Left ventricle myocardium inferior (tissue), 1 donor: ENCODE data around the gene PGLYRP1. TPM values are rescaled to one million over a fixed set of nuclear protein-coding genes. Genes with fewer than 3 reads are reported as not detected.
A peak's percentile ranks its signal among the peaks of the same experiment; 100 is the strongest.

Experiments
- DNase-seq: peaks from one replicate; pipeline ENCODE4 v3.0.0-alpha.2; 2020
- H3K27ac ChIP-seq: fragments of 200-600 bp; replicated peaks from 2 replicates; pipeline ENCODE4 v1.8.0; 2021
- H3K27me3 ChIP-seq: fragments of 200-600 bp; 2 replicates; pipeline ENCODE4 v1.8.0; 2021; ENCODE audit warnings: low read depth
- H3K36me3 ChIP-seq: fragments of 200-600 bp; 2 replicates; pipeline ENCODE4 v1.8.0; 2021
- H3K4me1 ChIP-seq: fragments of 200-600 bp; 2 replicates; pipeline ENCODE4 v1.8.0; 2021
- H3K4me3 ChIP-seq: fragments of 200-600 bp; 2 replicates; pipeline ENCODE4 v1.8.0; 2021; ENCODE audit warnings: mild to moderate bottlenecking, moderate library complexity
- H3K9me3 ChIP-seq: fragments of 200-600 bp; replicated peaks from 2 replicates; pipeline ENCODE4 v1.8.0; 2021
- CTCF ChIP-seq: fragments of 200-600 bp; IDR thresholded peaks from 2 replicates; pipeline ENCODE4 v1.8.0; 2021; ENCODE audit warnings: antibody characterized with exemption, mild to moderate bottlenecking, borderline replicate concordance
- intact Hi-C: fragments of 100-400 bp; cut with micrococcal nuclease; formaldehyde crosslinking; loops from one replicate; pipeline ENCODE4 v1.11.0; 2022
- microRNA-seq: library from miRNA; unstranded; fragments of <30 nt; microRNA quantifications from one replicate; pipeline ENCODE4 v1.2.0, GENCODE V29; 2020
- total RNA-seq: library from RNA; stranded (reverse); fragmentation: NEBNext Ultra II Directional; extraction: Animal tissue kit (Norgen Biotek cat#: 25700); gene quantifications from one replicate; pipeline ENCODE4 v1.2.1, GENCODE V29; 2021
- donor health status: DM: no; HTN: yes; CAD: no; lungs with severe emphysema.

The PGLYRP1 gene
- total RNA-seq, 1 donor from 2014 or later = not detected

DNA sequence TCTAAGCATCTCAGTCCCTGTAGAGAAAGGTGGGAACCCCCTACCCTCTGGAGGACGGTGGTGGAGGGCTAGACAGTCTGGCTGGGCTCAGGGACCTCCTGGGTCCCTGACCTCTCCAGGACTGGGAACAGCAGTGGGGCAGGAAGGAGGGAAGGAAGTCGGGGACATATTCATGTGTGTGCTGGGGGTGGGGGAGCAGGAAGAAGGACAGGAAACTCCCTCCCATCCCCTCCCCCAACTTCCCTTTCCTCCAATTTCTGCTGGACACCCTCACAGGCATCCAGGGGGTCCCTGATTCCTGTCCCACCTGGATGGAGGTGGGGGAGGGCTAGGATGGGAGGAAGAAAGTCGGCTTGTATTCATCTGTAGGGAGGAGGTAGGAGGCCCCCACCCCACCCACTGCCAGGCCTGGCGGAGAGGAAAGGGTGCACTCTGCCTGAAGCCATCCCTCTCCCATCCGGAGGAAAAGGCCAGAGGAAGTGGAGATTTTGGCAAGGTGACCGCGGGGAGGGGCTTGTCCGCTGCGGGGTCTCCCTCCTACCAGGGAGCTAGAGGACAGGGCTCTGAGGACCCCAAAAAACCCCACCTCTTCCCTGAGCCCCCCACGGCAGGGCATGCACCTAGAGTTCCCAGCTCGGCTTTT is 51.5 kb downstream of the PGLYRP1 start:
- intact Hi-C loops = no loop called here
- no peaks in the 10 kb centered on the region for H3K36me3 ChIP-seq
- peaks cover 31% of the 10 kb centered on the region for H3K4me1 ChIP-seq
- H3K27ac ChIP-seq = peak overlapping the region; percentile 88
- peaks cover 95% of the 10 kb centered on the region for H3K27me3 ChIP-seq
- peak overlapping the region; percentile 67 for H3K4me3 ChIP-seq
- peak; percentile 41 for DNase-seq
- TF ChIP-seq CTCF = no peak
- no peaks in the 10 kb centered on the region for H3K9me3 ChIP-seq

DNA sequence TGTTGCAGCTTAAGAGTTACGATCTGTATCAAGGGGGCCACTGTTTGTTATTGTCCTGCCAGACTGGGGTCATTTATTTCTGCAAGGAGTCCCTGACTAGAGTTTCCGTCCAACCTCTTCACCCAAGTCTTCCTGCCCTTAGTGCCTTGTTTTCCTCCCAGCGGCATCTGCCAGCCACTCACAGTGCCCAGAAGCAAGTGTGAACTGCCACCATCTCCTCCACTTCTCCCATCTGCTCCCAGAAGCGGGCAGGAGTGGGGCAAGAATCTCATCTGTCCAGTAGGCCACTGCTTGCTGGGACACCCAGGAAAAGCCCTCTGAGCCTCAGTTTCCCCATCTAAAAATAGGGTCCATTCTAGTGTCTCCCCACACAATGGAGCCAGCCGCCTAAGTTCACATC is 53.2 kb downstream of the PGLYRP1 start:
- no peaks in the 10 kb centered on the region for H3K9me3 ChIP-seq
- no peaks in the 10 kb centered on the region for H3K36me3 ChIP-seq
- intact Hi-C loops = no loop called here
- H3K4me1 ChIP-seq = peaks cover 31% of the 10 kb centered on the region
- H3K4me3 ChIP-seq = no peak overlapping the region
- no peak for DNase-seq
- peaks cover 95% of the 10 kb centered on the region for H3K27me3 ChIP-seq
- H3K27ac ChIP-seq = peak overlapping the region; percentile 27
- TF ChIP-seq CTCF = no peak

Small RNA genes lying within 50 kb of the gene (microRNA-seq; reads per million reads assigned to microRNA genes)
- gene MIR769 = 110 reads per million, percentile 57 among the genes with 10 or more reads in this experiment

Other genes starting within 250 kb of the PGLYRP1 start
- 284 TPM for gene DMPK, start 240.6 kb downstream of the PGLYRP1 start, total RNA-seq
- 69.2 TPM for gene DMWD, start 230.2 kb downstream of the PGLYRP1 start, total RNA-seq
- not detected for gene RSPH6A, start 207.7 kb downstream of the PGLYRP1 start, total RNA-seq
- gene SYMPK, start 159.9 kb downstream of the PGLYRP1 start, total RNA-seq = 35.9 TPM
- not detected for gene FOXA3, start 158.7 kb downstream of the PGLYRP1 start, total RNA-seq
- 18.5 TPM for gene IRF2BP1, start 136.9 kb downstream of the PGLYRP1 start, total RNA-seq
- 16.2 TPM for gene MYPOP, start 120.4 kb downstream of the PGLYRP1 start, total RNA-seq
- gene NANOS2, start 108.3 kb downstream of the PGLYRP1 start, total RNA-seq = not detected
- gene NOVA2, start 49.2 kb downstream of the PGLYRP1 start, total RNA-seq = 5.0 TPM
- 8.7 TPM for gene CCDC61, start 27.6 kb downstream of the PGLYRP1 start, total RNA-seq
- gene IGFL4, start 17.9 kb upstream of the PGLYRP1 start, total RNA-seq = not detected
- gene IGFL3, start 101.6 kb upstream of the PGLYRP1 start, total RNA-seq = not detected
- not detected for gene IGFL2, start 125.2 kb upstream of the PGLYRP1 start, total RNA-seq
- gene IGFL1, start 206.7 kb upstream of the PGLYRP1 start, total RNA-seq = not detected